Testis (tissue), 2 donors: ENCODE data around the gene TTC7B.

Experiments
- POLR2A ChIP-seq: fragments of 450-650 bp; IDR thresholded peaks from one replicate; pipeline ENCODE4 v1.6.1; 2017; ENCODE audit warnings: antibody characterized with exemption, mild to moderate bottlenecking, moderate library complexity
- TF ChIP-seq, protein P1 (sequence below), 3 experiments: fragments of 450-650 bp in 2 of 3; fragments of 200-600 bp in 1 of 3; sonication (generic) in 1 of 3; IDR thresholded peaks; one replicate each; pipeline ENCODE4 v1.5.1; 2016 to 2019; ENCODE audit warnings: antibody characterized with exemption in 3 of 3, mild to moderate bottlenecking in 2 of 3, moderate library complexity in 1 of 3

GRCh38 chr14:90742252-90742651, 74.0 kb downstream of the TTC7B start:
- TF ChIP-seq, protein P1, sequence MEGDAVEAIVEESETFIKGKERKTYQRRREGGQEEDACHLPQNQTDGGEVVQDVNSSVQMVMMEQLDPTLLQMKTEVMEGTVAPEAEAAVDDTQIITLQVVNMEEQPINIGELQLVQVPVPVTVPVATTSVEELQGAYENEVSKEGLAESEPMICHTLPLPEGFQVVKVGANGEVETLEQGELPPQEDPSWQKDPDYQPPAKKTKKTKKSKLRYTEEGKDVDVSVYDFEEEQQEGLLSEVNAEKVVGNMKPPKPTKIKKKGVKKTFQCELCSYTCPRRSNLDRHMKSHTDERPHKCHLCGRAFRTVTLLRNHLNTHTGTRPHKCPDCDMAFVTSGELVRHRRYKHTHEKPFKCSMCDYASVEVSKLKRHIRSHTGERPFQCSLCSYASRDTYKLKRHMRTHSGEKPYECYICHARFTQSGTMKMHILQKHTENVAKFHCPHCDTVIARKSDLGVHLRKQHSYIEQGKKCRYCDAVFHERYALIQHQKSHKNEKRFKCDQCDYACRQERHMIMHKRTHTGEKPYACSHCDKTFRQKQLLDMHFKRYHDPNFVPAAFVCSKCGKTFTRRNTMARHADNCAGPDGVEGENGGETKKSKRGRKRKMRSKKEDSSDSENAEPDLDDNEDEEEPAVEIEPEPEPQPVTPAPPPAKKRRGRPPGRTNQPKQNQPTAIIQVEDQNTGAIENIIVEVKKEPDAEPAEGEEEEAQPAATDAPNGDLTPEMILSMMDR (IDR thresholded peaks at IDR 0.05): no peak
- TF ChIP-seq POLR2A: no peak
